HCT116 (cell line): ENCODE results near the gene GALNT14. TPM values are rescaled to one million over a fixed set of nuclear protein-coding genes. Genes with fewer than 3 reads are reported as not detected.

Experiments used
- ATAC-seq: fragments of 200-7000 bp; cut with Tn5 transposase; 2 replicates; pipeline ENCODE4 v1.9.1; 2020; ENCODE audit warnings: mild to moderate bottlenecking, moderate library complexity
- BruUV-seq: library from RNA; stranded (reverse); fragments of 400-500 nt; replicated peaks from 2 replicates; lab custom pipeline; 2021; lab: Mats Ljungman, UMichigan
- CTCF ChIA-PET: fragments of 300-600 bp; sonication (Branson Sonifier 250); formaldehyde crosslinking; loops from one replicate; lab custom pipeline; 2021; ENCODE audit warnings: antibody characterized with exemption; lab: Charles Lee
- POLR2A ChIA-PET: fragments of 300-600, 350-600 bp; sonication (Branson Sonifier 250); formaldehyde crosslinking; loops from one replicate; lab custom pipeline; 2021; ENCODE audit warnings: antibody characterized with exemption; lab: Charles Lee
- RAD21 ChIA-PET, 2 experiments: fragments of 300-600 bp; sonication (Branson Sonifier 250); formaldehyde crosslinking; loops; one replicate each; lab custom pipeline; 2023; ENCODE audit warnings: low total read pairs in 2 of 2; ENCODE audit not compliant: uncharacterized antibody in 2 of 2, unreplicated experiment in 2 of 2, low non-redundant PET in 1 of 2; lab: Charles Lee
- DNase-seq: peaks from one replicate; pipeline ENCODE4 v3.0.0-alpha.2; 2010; ENCODE audit warnings: low read depth, low spot score
- H2AFZ ChIP-seq: fragments of 200-600 bp; shearing (Covaris generic), sonication (generic); 2 replicates; pipeline ENCODE4 v1.6.1; 2017; ENCODE audit warnings: low read depth, mixed run types, mixed read lengths, antibody characterized with exemption, low read length; ENCODE audit not compliant: poor library complexity, severe bottlenecking
- H3K27ac ChIP-seq: 2 replicates; pipeline ENCODE4 v1.5.1; 2012; ENCODE audit warnings: low read depth, low read length
- H3K27me3 ChIP-seq: fragments of 200-600 bp; sonication (generic); 2 replicates; pipeline ENCODE4 v1.6.1; 2016; ENCODE audit warnings: mixed run types, low read length, mixed read lengths; ENCODE audit not compliant: insufficient read depth
- H3K36me3 ChIP-seq, 2 experiments: fragments of 200-500 bp in 1 of 2; fragments of 200-600 bp in 1 of 2; sonication (Bioruptor generic) in 1 of 2; sonication (generic) in 1 of 2; 2 replicates each; pipeline versions ENCODE4 v1.5.1 to v1.6.1; 2014 to 2016; ENCODE audit warnings: low read length in 2 of 2, inconsistent platforms in 1 of 2, mixed read lengths in 1 of 2, mixed run types in 1 of 2; ENCODE audit not compliant: insufficient read depth in 2 of 2, control insufficient read depth in 1 of 2
- H3K4me1 ChIP-seq, 2 experiments: fragments of 200-600 bp in 1 of 2; sonication (generic) in 1 of 2; 2 replicates each; pipeline versions ENCODE4 v1.5.1 to v1.6.1; 2012 to 2017; ENCODE audit warnings: low read length in 2 of 2, inconsistent platforms in 1 of 2, mild to moderate bottlenecking in 1 of 2, mixed read lengths in 1 of 2, mixed run types in 1 of 2, moderate library complexity in 1 of 2; ENCODE audit not compliant: insufficient read depth in 2 of 2, control insufficient read depth in 1 of 2
- H3K4me2 ChIP-seq: fragments of 200-600 bp; sonication (generic); 2 replicates; pipeline ENCODE4 v1.6.1; 2017; ENCODE audit warnings: mixed run types, low read length, mixed read lengths
- H3K4me3 ChIP-seq, 2 experiments: fragments of 200-600 bp in 1 of 2; sonication (generic) in 1 of 2; replicated peaks in 1 of 2; 2 replicates each; pipeline ENCODE4 v1.5.1; 2011 to 2016; ENCODE audit warnings: low read length in 2 of 2, control low read depth in 1 of 2, low read depth in 1 of 2, mild to moderate bottlenecking in 1 of 2, mixed read lengths in 1 of 2, mixed run types in 1 of 2
- H3K79me2 ChIP-seq: fragments of 200-600 bp; sonication (generic); 2 replicates; pipeline ENCODE4 v1.6.1; 2017; ENCODE audit warnings: mild to moderate bottlenecking, mixed run types, low read length, moderate library complexity, mixed read lengths; ENCODE audit not compliant: insufficient read depth
- H3K9ac ChIP-seq: fragments of 200-600 bp; sonication (generic); 2 replicates; pipeline ENCODE4 v1.6.1; 2016; ENCODE audit warnings: low read length, mixed read lengths
- H3K9me2 ChIP-seq: fragments of 200-600 bp; sonication (generic), shearing (Covaris generic); 2 replicates; pipeline ENCODE4 v1.6.1; 2017; ENCODE audit warnings: mixed run types, mild to moderate bottlenecking, moderate library complexity; ENCODE audit not compliant: insufficient read depth
- H3K9me3 ChIP-seq, 2 experiments: fragments of 200-500 bp in 1 of 2; fragments of 200-600 bp in 1 of 2; sonication (Bioruptor generic) in 1 of 2; sonication (generic) in 1 of 2; 2 replicates each; pipeline ENCODE4 v1.6.1; 2014 to 2017; ENCODE audit warnings: low read length in 2 of 2, mixed read lengths in 2 of 2, inconsistent platforms in 1 of 2, low read depth in 1 of 2, mild to moderate bottlenecking in 1 of 2, mixed run types in 1 of 2, moderate library complexity in 1 of 2; ENCODE audit not compliant: control insufficient read depth in 1 of 2, insufficient read depth in 1 of 2
- H4K20me1 ChIP-seq: fragments of 200-600 bp; sonication (generic), shearing (Covaris generic); 2 replicates; pipeline ENCODE4 v1.6.1; 2017; ENCODE audit warnings: mixed run types, mild to moderate bottlenecking, moderate library complexity; ENCODE audit not compliant: insufficient read depth
- CEBPB ChIP-seq: IDR thresholded peaks from 2 replicates; pipeline ENCODE4 v1.6.1; 2012; ENCODE audit warnings: low read depth
- EZH2phosphoT487 ChIP-seq: fragments of 200-600 bp; IDR thresholded peaks from 2 replicates; pipeline ENCODE4 v1.6.1; 2018; ENCODE audit warnings: antibody characterized with exemption, borderline replicate concordance
- FOSL1 ChIP-seq: IDR thresholded peaks from 2 replicates; pipeline ENCODE4 v1.6.1; 2012; ENCODE audit warnings: low read depth
- RAD21 ChIP-seq: IDR thresholded peaks from 2 replicates; pipeline ENCODE4 v1.6.1; 2012; ENCODE audit warnings: low read depth, mild to moderate bottlenecking
- REST ChIP-seq: IDR thresholded peaks from 2 replicates; pipeline ENCODE4 v1.6.1; 2012; ENCODE audit warnings: low read depth
- SIN3A ChIP-seq: IDR thresholded peaks from 2 replicates; pipeline ENCODE4 v1.6.1; 2012; ENCODE audit warnings: low read depth
- SP1 ChIP-seq: IDR thresholded peaks from 2 replicates; pipeline ENCODE4 v1.6.1; 2012; ENCODE audit warnings: low read depth
- SRF ChIP-seq: IDR thresholded peaks from 2 replicates; pipeline ENCODE4 v1.6.1; 2012; ENCODE audit warnings: low read depth
- TCF7L2 ChIP-seq: IDR thresholded peaks from 2 replicates; pipeline ENCODE4 v1.7.0; 2011; ENCODE audit warnings: borderline replicate concordance, inconsistent platforms; ENCODE audit not compliant: insufficient read depth, insufficient read length; ENCODE audit errors: extremely low read depth
- ZFX ChIP-seq: fragments of 450-650 bp; IDR thresholded peaks from 2 replicates; pipeline ENCODE4 v1.6.1; 2017
- intact Hi-C: fragments of 100-400 bp; cut with micrococcal nuclease; formaldehyde crosslinking; loops from 2 replicates; pipeline ENCODE4 v1.10.0; 2022
- total RNA-seq: library from RNA; stranded (reverse); gene quantifications from one replicate; pipeline ENCODE4 v1.2.1, GENCODE V29; 2021; ENCODE audit not compliant: unreplicated experiment

GALNT14 gene
- total RNA-seq, 1 experiment from 2014 or later = 11.2 TPM

GRCh38 chr2:31058096-31059035 is 79.9 kb downstream of the GALNT14 start:
- no peak overlapping the region for H3K27ac ChIP-seq
- BruUV-seq = no TSS peak
- RAD21 ChIA-PET = no interaction called here
- H3K79me2 ChIP-seq = no peaks in the 10 kb centered on the region
- no peaks in the 10 kb centered on the region for H4K20me1 ChIP-seq
- no peaks in the 10 kb centered on the region; the same call in 1 of the 2 replicates for H3K27me3 ChIP-seq
- H3K4me1 ChIP-seq = no peaks in the 10 kb centered on the region
- H3K9me3 ChIP-seq = no peaks in the 10 kb centered on the region
- ATAC-seq = no peak
- no peak for TF ChIP-seq SRF
- TF ChIP-seq RAD21 = no peak
- TF ChIP-seq, all 23 proteins: peak for 0
- no peaks in the 10 kb centered on the region for H3K36me3 ChIP-seq
- no peak overlapping the region for H3K4me3 ChIP-seq
- CTCF ChIA-PET = no interaction called here
- intact Hi-C loops = no loop called here
- no peak overlapping the region for H3K4me2 ChIP-seq
- H2AFZ ChIP-seq = no peak overlapping the region
- no peaks in the 10 kb centered on the region for H3K9me2 ChIP-seq
- DNase-seq = no peak
- POLR2A ChIA-PET = no interaction called here
- no peak overlapping the region for H3K9ac ChIP-seq

- Histone ChIP-seq H3K27me3 (no peaks in the 10 kb centered on the region; the same call in 1 of the 2 replicates), H3K36me3 (no peaks in the 10 kb centered on the region), H3K9me3 (no peaks in the 10 kb centered on the region), H4K20me1 (no peaks in the 10 kb centered on the region), H3K9me2 (no peaks in the 10 kb centered on the region), H3K4me1 (no peaks in the 10 kb centered on the region), H3K79me2 (no peaks in the 10 kb centered on the region), H2AFZ (no peak overlapping the region), H3K27ac (no peak overlapping the region), H3K4me3 (no peak overlapping the region), H3K4me2 (no peak overlapping the region), H3K9ac (no peak overlapping the region)
- ATAC-seq = no peak
- POLR2A ChIA-PET = no interaction called here
- no peak for DNase-seq
- intact Hi-C loops = no loop called here
- BruUV-seq = no TSS peak
- CTCF ChIA-PET = no interaction called here
- no peak for TF ChIP-seq SIN3A
- no peak for TF ChIP-seq CEBPB
- no peak for TF ChIP-seq EZH2phosphoT487
- TF ChIP-seq FOSL1 = no peak
- no peak for TF ChIP-seq REST
- TF ChIP-seq TCF7L2 = no peak
- no peak for TF ChIP-seq SP1
- TF ChIP-seq ZFX = no peak
- RAD21 ChIA-PET = no interaction called here
Measured at GRCh38 chr2:31057691-31058090, 80.5 kb downstream of the GALNT14 start.
